ENCODE measurements around the gene ARHGAP22.

DNA sequence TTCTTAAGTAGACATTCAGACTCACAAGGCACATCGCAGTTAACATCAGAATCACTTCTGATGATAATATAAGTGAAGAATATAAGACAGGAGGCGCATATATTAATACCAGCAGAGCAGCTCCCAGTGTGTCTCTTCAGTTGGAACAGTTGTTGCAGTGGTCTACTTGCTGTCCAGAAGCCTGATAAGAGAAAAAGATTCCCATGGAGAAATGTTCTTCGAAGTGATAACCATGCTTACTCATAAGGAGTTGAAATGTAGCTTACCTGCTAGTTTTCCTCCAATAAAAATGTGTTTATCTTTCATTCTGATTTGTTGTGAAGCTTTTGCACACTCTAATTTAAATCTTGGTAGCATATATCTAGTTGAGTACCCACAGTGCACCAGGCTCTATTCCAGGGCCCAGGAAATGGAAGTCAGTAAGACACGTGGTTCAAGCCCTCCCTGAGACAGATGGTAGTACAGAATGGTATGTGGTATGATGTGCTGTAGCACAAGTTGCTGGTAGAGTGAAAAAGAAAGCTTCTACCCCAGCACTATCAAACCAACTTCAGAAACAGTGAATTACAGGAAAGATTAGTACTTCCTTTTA is 174.4 kb downstream of the ARHGAP22 start:
- TF ChIP-seq, protein P1, sequence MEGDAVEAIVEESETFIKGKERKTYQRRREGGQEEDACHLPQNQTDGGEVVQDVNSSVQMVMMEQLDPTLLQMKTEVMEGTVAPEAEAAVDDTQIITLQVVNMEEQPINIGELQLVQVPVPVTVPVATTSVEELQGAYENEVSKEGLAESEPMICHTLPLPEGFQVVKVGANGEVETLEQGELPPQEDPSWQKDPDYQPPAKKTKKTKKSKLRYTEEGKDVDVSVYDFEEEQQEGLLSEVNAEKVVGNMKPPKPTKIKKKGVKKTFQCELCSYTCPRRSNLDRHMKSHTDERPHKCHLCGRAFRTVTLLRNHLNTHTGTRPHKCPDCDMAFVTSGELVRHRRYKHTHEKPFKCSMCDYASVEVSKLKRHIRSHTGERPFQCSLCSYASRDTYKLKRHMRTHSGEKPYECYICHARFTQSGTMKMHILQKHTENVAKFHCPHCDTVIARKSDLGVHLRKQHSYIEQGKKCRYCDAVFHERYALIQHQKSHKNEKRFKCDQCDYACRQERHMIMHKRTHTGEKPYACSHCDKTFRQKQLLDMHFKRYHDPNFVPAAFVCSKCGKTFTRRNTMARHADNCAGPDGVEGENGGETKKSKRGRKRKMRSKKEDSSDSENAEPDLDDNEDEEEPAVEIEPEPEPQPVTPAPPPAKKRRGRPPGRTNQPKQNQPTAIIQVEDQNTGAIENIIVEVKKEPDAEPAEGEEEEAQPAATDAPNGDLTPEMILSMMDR (IDR thresholded peaks at IDR 0.05; ENCODE audit: poor library complexity, severe bottlenecking) = no peak
- TF ChIP-seq POLR2AphosphoS5 (IDR thresholded peaks at IDR 0.05) = no peak
- TF ChIP-seq EP300 (conservative IDR thresholded peaks at IDR 0.05; ENCODE audit: poor library complexity, severe bottlenecking) = no peak
- TF ChIP-seq SMC3 (conservative IDR thresholded peaks at IDR 0.05; ENCODE audit: poor library complexity) = no peak
- TF ChIP-seq EZH2 (IDR thresholded peaks at IDR 0.05; ENCODE audit: borderline replicate concordance, insufficient read depth, low read length, poor library complexity, severe bottlenecking) = no peak
- TF ChIP-seq RAD21 (conservative IDR thresholded peaks at IDR 0.05) = no peak
- TF ChIP-seq MXI1 (conservative IDR thresholded peaks at IDR 0.05; ENCODE audit: poor library complexity, severe bottlenecking) = no peak

Measured in neural cell (in vitro differentiated cells).